Measurements from ENCODE around the gene MORC1. TPM values are rescaled to one million over a fixed set of nuclear protein-coding genes. Genes with fewer than 3 reads are reported as not detected.

The MORC1 gene
- total RNA-seq, 1 donor from 2014 or later = not detected

DNA sequence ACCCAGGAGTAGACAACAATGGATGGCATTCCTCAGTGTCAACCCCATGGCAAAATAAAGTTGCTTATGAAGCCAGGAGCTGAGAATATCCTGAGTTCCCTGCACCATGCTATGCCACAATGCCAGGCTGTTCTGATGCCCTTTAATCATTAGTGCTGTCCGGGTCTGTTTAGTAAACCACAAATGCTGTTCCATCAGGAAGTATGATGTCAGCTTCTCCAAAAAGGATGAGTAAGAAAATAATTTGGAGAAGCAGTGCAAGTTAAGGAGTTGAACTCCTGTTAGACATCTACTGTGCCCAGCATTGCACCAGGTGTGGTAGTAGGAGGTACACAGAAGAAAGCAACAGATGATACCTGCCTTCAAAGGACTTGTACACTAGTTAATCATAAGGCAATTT is 96.4 kb downstream of the MORC1 start:
- no peak for DNase-seq
- Histone ChIP-seq H3K27ac (replicated peaks) (no peak overlapping the region), H3K36me3 (no peaks in the 10 kb centered on the region), H3K4me1 (no peaks in the 10 kb centered on the region), H3K9me3 (replicated peaks) (no peaks in the 10 kb centered on the region), H3K27me3 (ENCODE audit: low read depth) (no peaks in the 10 kb centered on the region), H3K4me3 (no peak overlapping the region)
- intact Hi-C loops (cut with micrococcal nuclease) = no loop called here
- TF ChIP-seq CTCF (IDR thresholded peaks at IDR 0.05; ENCODE audit: borderline replicate concordance) = no peak

GRCh38 chr3:109018828-109019227 is 99.1 kb downstream of the MORC1 start:
- Histone ChIP-seq H3K36me3 (no peaks in the 10 kb centered on the region), H3K4me1 (no peaks in the 10 kb centered on the region), H3K9me3 (replicated peaks) (no peaks in the 10 kb centered on the region), H3K27me3 (ENCODE audit: low read depth) (peaks cover 6% of the 10 kb centered on the region), H3K27ac (replicated peaks) (no peak overlapping the region), H3K4me3 (no peak overlapping the region)
- TF ChIP-seq CTCF (IDR thresholded peaks at IDR 0.05; ENCODE audit: borderline replicate concordance) = no peak
- DNase-seq = no peak
- intact Hi-C loops (cut with micrococcal nuclease) = no loop called here

DNA sequence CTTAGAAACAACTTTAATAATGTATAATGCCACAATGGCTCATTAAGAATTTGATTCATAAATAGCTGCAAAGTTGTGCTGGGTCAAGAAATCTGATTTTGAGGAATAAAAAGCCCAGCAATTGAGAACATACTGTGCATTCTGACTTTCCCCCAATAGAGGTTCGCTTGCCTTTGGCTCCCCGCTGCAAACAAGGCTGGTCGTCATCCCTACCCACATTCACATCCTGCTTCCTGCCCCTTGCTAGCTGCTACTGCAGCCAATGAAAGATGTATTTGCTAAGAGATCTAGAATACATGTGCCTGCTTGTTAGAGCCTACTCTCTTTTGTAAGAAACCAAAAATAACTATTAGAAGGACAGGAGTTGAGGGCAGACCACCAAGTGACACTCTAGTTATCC is 112.5 kb downstream of the MORC1 start:
- no peak for TF ChIP-seq CTCF (IDR thresholded peaks at IDR 0.05; ENCODE audit: borderline replicate concordance)
- no peaks in the 10 kb centered on the region for H3K9me3 ChIP-seq (replicated peaks)
- no peak for DNase-seq
- no peaks in the 10 kb centered on the region for H3K4me1 ChIP-seq
- H3K4me3 ChIP-seq = no peak overlapping the region
- H3K36me3 ChIP-seq = no peaks in the 10 kb centered on the region
- no peak overlapping the region for H3K27ac ChIP-seq (replicated peaks)
- no peaks in the 10 kb centered on the region for H3K27me3 ChIP-seq (ENCODE audit: low read depth)
- intact Hi-C loops (cut with micrococcal nuclease) = no loop called here

- H3K27ac ChIP-seq (replicated peaks) = no peak overlapping the region
- no peak overlapping the region for H3K4me3 ChIP-seq
- DNase-seq = no peak
- H3K4me1 ChIP-seq = no peaks in the 10 kb centered on the region
- peaks cover 5% of the 10 kb centered on the region for H3K27me3 ChIP-seq (ENCODE audit: low read depth)
- TF ChIP-seq CTCF (IDR thresholded peaks at IDR 0.05; ENCODE audit: borderline replicate concordance) = no peak
- H3K36me3 ChIP-seq = no peaks in the 10 kb centered on the region
- no peaks in the 10 kb centered on the region for H3K9me3 ChIP-seq (replicated peaks)
- intact Hi-C loops (cut with micrococcal nuclease) = no loop called here
Observed at GRCh38 chr3:108998436-108998835, 119.5 kb downstream of the MORC1 start.

- Histone ChIP-seq H3K36me3 (no peaks in the 10 kb centered on the region), H3K27ac (replicated peaks) (no peak overlapping the region), H3K4me1 (no peaks in the 10 kb centered on the region), H3K9me3 (replicated peaks) (no peaks in the 10 kb centered on the region), H3K27me3 (ENCODE audit: low read depth) (no peaks in the 10 kb centered on the region), H3K4me3 (no peak overlapping the region)
- no peak for TF ChIP-seq CTCF (IDR thresholded peaks at IDR 0.05; ENCODE audit: borderline replicate concordance)
- DNase-seq = no peak
- intact Hi-C loops (cut with micrococcal nuclease) = no loop called here
Observed at GRCh38 chr3:108985844-108986243, 132.1 kb downstream of the MORC1 start.

GRCh38 chr3:108983051-108983450 is 134.9 kb downstream of the MORC1 start:
- DNase-seq = no peak
- no peaks in the 10 kb centered on the region for H3K4me1 ChIP-seq
- H3K9me3 ChIP-seq (replicated peaks) = no peaks in the 10 kb centered on the region
- no peaks in the 10 kb centered on the region for H3K36me3 ChIP-seq
- intact Hi-C loops (cut with micrococcal nuclease) = no loop called here
- no peak overlapping the region for H3K4me3 ChIP-seq
- H3K27ac ChIP-seq (replicated peaks) = no peak overlapping the region
- no peak for TF ChIP-seq CTCF (IDR thresholded peaks at IDR 0.05; ENCODE audit: borderline replicate concordance)
- no peaks in the 10 kb centered on the region for H3K27me3 ChIP-seq (ENCODE audit: low read depth)
